ENCODE results near the gene GRPEL1. TPM values are rescaled to one million over a fixed set of nuclear protein-coding genes. Genes with fewer than 3 reads are reported as not detected.
"Not testable (repeated sequence)": the region's sequence is repeated elsewhere in the genome, so short reads cannot be mapped to it uniquely, and the experiment has no call there.

GRPEL1 gene
- polyA plus RNA-seq, 10 donors = 25.3 to 35.3 (median 29.8) TPM

DNA sequence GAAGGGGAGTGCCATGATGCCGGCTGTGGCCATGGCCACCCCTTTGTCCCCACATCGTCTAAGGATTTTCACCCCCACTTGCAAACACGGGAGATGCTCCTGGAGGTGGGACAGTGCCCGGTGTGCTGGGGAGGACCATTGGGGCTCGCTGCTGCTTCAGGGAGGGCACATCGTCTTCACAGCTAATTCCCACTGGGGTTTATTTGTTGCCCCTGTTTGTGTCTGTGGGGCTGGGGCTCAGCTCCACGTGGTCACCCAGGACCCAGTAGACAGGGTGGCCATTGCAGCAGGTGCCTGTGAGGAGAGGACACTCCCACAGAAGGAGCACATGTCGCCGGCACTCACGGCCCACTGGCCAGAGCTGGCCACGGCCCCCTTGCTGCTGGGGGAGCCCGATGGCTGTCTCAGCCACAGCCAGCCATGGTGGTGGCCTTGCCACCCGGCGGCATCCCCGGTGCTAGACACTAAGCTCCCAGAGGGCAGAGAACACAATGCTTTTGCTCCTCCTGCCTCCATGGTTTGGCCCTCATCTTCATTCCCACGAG is 27.8 kb upstream of the GRPEL1 start:
- no peak for DNase-seq

DNA sequence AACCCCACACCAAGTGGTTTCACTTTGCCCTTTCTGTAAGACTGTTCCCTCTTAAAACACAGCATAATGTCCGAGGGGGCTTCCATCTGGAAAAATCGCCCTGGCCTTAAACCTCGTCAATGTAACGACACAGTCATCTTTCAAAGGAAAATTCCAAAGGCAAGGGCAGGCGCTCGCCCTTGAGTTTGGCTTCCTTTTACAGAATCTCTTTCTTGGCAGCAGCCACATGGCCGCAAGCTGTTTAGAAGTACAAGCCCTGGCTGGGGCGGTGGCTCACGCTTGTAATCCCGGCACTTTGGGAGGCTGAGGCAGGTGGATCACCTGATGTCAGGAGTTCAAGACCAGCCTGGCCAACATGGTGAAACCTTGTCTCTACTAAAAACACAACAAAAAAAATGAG is 27.1 kb upstream of the GRPEL1 start:
- DNase-seq = peak in 1 of 3 donors; percentile 37

DNA sequence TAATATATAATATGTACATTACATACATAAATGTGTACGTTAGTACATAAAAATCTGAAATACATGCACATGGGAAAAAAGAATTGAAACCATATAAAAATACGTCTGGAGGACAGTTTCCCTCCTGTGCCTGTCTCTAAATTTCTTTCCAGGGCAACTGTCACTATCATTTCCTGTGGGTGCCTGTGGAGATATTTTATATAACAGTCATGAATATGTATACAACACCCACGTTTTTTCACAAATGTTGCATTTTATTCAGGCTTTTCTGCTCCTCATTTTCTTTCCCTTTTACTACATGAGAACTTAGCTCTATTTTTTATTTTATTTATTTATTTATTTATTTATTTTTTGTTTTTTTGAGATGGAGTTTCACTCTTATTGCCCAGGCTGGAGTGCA is 24.2 kb upstream of the GRPEL1 start:
- no peak for DNase-seq

- DNase-seq = no peak
Observed at GRCh38 chr4:7089213-7089986, 21.5 kb upstream of the GRPEL1 start.

GRCh38 chr4:7087036-7087435 is 19.2 kb upstream of the GRPEL1 start:
- DNase-seq = no peak

DNA sequence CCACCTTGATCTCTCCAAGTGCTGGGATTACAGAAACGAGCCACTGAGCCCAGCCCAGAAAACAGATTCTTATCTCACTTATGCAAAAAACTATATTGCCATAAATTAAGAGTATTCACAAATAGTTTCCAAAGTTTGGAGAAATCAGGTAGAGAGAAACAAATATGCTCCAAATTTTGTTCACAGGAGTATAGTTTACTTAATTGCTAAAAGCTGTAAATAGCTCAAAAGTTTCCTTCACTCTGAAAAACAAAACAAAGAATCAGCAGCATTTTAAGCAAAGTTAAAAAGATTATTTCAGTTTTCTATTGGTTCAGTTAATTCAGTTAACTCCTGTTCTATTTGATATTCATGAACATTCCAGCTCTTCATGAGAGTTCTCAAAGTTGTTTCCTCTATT is 18.5 kb upstream of the GRPEL1 start:
- DNase-seq = no peak

DNA sequence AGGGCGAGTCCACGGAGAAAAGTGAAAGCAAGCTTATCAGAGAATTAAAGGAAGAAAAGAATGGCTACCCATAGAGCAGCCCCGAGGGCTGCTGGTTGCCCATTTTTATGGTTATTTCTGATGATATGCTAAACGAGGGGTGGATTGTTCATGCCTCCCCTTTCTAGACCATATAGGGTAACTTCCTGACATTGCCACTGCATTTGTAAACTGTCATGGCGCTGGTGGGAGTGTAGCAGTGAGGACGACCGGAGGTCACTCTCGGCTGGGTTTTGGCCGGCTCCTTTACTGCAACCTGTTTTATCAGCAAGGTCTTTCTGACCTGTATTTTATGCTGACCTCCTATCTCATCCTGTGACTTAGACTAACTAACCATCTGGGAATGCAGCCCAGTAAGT is 16.7 kb upstream of the GRPEL1 start:
- DNase-seq = not testable (repeated sequence)

DNA sequence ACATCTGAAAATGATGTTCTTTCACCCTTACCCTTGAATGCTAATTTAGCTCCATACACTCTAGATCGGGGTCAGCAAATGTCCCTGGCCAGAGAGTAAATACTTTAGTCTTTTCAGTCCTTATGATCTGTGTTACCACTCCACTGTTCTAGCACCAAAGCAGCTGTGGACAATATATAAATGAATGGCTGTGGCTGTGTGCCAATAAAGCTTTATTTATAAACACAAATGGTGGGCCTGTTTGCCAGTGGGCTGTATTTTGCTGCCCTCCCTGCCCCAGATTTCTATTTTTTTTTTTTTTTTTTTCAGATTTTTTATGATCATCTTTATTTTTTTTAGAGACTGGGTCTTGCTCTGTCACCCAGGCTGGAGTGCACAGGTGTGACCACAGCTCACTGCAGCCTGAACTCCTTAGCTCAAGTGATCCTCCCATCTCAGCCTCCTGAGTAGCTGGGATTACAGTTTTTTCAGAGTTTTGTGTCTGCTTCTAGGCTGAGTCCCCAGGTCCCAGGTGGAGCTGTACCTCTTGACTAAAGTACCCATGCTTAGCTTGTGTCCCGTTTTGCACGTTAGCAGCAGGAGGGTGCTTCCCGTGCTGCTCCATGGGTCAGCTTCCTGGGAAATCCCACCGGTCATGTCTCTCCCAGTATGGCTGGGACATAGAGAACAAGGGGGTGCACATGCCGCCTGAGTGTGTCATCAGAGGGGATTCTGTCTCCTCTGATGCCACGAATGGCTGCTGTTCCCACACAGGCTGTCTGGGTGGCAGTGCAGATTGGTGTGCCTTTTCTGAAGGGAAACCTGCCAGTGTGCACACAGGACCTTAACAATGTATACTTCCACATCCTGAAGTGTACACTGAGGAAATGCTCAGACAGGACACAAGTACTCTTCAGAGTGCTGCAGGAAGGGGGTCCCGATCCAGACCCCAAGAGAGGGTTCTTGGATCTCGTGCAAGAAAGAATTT is 16.0 kb upstream of the GRPEL1 start:
- no peak for DNase-seq

DNA sequence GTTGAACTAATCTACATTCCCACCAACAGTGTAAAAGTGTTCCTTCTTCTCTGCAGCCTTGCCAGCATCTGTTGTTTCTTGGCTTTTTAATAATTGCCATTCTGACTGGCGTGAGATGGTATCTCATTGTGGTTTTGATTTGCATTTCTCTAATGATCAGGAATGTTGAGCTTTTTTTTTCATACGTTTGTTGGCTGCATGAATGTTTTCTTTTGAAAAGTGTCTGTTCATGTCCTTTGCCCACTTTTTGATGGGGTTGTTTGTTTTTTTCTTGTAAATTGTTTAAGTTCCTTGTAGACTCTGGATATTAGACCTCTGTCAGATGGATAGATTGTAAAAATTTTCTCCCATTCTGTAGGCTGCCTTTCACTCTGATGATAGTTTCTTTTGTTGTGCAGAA is 12.0 kb upstream of the GRPEL1 start:
- not testable (repeated sequence) for DNase-seq

DNA sequence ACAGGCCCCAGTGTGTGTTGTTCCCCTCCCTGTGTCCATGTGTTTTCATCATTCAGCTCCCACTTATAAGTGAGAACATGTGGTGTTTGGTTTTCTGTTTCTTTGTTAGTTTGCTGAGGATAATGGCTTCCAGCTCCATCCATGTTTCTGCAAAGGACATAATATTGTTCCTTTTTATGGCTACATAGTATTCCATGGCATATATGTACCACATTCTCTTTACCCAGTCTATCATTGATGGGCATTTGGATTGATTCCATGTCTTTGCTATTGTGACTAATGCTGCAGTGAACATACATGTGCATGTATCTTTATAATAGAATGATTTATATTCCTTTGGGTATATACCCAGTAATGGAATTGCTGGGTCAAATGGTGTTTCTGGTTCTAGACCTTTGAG is 11.6 kb upstream of the GRPEL1 start:
- DNase-seq = not testable (repeated sequence)

DNA sequence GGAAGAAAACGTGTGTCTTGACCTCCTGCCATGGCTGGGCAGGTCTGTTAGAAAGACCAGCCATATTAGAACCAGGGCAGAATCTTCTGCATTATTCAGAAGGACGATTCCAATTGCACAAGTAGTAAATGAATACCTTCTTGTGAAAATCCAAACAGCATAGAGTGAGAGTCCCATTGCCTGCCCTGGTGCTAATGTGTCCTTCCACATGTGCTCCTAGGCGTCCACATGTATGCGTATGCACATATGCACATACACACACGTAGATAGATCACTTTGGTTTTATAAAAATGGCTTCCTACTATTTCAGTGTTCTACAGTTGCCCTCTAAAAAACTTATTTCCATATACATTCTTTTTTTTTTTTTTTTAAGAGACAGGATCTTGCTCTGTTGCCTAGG is 10.2 kb upstream of the GRPEL1 start:
- no peak for DNase-seq

DNA sequence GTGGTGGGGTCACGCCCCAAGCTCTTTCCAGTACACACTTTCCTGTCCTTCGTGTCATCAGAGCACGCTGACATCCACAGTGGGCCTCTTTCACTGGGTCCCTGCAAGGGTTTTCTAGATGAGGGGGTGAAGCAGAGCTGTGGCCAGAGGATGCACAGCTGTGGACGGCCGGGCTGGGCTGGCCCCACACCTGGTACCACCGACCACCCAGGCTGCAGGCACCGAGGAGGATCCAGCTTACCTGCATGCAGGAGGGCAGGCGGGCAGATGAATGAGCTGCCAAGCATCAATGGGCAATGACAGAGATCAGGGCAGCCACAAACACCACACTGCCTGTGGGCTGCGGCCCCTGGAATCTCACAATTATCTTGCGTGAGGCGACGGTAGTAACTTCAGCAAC is 9.5 kb upstream of the GRPEL1 start:
- DNase-seq = no peak

DNA sequence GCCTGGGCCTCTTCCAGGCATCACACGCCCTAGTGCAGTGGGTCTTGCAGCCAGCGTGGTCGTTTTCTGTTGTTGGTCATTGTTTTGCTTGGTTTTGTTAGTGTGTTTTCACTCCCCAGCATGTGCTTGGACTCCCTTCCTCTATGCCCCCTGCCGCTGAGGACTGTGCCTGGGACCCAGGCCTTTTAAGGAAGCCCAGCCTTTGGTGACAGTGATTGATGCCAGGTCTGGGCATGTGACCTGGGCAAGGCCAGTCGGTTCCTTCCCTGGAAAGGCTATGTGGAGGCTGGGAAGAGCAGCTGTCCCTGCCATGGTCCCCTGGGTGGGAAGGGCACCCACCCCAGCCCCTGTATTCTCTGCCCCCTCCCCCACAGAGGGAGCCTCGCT is 8.8 kb upstream of the GRPEL1 start:
- no peak for DNase-seq

DNA sequence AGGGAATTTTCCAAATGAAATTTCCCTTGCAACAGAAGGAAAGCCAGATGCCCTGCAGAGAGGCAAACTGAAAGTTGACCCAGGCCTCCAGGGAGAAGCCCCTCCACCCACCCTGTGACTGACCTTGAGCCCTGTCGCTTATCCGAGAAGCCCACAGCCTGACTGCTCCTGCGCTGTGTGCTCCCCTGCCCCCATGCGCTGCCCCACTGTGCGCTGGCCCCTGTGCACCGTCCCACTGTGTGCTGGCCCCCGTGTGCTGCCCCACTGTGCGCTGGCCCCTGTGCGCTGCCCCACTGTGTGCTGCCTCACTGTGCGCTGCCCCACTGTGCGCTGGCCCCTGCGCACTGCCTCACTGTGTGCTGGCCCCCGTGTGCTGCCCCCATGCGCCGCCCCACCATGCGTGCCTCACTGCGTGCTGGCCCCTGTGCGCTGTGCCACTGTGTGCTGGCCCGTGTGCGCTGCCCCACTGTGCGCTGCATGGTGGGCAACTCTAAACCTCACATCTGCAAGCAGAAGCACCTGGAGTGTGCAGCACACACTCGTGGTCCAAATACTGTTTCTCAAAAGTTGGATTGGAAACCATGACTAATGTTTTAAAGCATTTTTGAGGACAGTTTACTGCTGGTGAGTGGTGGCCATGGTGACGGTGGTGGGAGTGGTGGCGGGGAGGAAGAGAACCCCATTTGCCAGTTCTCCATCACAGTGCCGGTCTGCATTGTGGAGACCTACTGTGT is 8.3 kb upstream of the GRPEL1 start:
- peak in 1 of 3 donors; percentile 23 for DNase-seq

- peak; percentile 58 to 66 (median 65) for DNase-seq
Observed at GRCh38 chr4:7074426-7074825, 6.6 kb upstream of the GRPEL1 start.

GRCh38 chr4:7073526-7074390 is 5.9 kb upstream of the GRPEL1 start:
- peak in 2 of 3 donors; percentile 47 to 49 for DNase-seq

- DNase-seq = no peak
Observed at GRCh38 chr4:7073059-7073458, 5.2 kb upstream of the GRPEL1 start.

GRCh38 chr4:7070729-7071511 is 3.1 kb upstream of the GRPEL1 start:
- DNase-seq = peak; percentile 59 to 82 (median 74)

DNA sequence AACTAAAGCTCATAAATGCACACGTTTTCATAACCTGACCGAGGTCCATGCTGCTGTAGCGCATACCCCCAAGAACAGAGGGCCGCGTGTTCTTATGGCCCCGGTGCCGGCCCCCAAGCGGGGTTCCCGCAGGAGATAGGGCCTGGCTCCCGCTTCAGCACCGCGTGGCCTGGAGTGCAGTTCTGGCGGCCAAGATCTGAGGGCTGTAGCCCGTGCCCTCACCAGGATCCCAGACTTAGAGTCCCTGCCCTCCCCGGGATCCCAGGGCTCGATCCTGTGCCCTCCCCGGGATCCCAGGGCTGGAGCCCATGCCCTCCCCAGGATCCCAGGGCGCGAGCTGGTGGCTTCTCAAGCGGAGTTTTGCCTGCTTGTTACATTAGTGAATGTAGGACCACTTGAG is 1.0 kb upstream of the GRPEL1 start:
- peak in 1 of 3 donors; percentile 56 for DNase-seq

GRCh38 chr4:7068279-7068842 is 497 bp upstream of the GRPEL1 start:
- no peak for DNase-seq

All from muscle of back (tissue), 11 donors.